ENCODE measurements around the gene CYTH4.

Gene CYTH4

DNA sequence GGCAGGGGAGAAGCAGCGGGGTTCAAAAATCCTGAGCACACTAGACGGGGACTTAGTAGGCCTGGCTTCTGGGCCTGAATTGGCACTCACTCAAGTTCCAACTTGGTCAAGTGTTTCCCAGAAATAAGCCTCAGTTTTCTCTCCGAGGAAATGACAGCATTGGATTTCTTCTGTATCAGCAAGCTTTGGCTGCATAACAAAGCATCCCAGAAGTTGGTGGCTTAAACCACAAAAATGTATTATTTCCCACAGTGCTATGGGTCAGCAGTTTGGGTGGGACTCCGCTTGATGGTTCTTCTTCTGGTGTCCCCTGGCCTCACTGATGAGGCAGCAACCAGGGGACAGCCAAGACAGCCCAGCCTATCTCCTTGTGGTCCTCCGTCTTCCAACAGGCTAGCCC lies 1.6 kb upstream of the CYTH4 start:
- H3K4me3 ChIP-seq (replicated peaks; ENCODE audit: low read depth, low read length): no peak overlapping the region
- TF ChIP-seq, protein P1, sequence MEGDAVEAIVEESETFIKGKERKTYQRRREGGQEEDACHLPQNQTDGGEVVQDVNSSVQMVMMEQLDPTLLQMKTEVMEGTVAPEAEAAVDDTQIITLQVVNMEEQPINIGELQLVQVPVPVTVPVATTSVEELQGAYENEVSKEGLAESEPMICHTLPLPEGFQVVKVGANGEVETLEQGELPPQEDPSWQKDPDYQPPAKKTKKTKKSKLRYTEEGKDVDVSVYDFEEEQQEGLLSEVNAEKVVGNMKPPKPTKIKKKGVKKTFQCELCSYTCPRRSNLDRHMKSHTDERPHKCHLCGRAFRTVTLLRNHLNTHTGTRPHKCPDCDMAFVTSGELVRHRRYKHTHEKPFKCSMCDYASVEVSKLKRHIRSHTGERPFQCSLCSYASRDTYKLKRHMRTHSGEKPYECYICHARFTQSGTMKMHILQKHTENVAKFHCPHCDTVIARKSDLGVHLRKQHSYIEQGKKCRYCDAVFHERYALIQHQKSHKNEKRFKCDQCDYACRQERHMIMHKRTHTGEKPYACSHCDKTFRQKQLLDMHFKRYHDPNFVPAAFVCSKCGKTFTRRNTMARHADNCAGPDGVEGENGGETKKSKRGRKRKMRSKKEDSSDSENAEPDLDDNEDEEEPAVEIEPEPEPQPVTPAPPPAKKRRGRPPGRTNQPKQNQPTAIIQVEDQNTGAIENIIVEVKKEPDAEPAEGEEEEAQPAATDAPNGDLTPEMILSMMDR (IDR thresholded peaks at IDR 0.05; ENCODE audit: low read length, missing control alignments): no peak
- no peak for DNase-seq (ENCODE audit: low read depth)

DNA sequence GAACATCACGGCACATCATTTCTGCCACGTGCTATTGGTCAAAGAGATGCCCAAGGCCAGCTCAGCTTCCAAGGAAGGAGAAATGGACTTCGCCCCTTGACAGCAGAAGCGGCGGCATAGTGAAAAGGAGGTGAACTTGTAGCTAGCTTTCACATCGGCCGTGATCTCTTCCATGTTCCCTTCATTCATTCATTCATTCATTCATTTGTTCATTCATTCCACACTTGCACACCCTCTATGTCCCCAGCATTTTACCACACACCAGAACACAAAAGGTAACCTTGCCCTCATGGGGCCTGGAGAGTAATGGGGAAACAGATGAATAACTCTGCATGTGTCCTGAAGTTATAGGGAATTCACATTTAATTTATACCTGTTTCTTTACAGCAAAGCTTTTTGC lies 1.1 kb upstream of the CYTH4 start:
- H3K4me3 ChIP-seq (replicated peaks; ENCODE audit: low read depth, low read length): no peak overlapping the region
- TF ChIP-seq, protein P1 (IDR thresholded peaks at IDR 0.05; ENCODE audit: low read length, missing control alignments): no peak

DNA sequence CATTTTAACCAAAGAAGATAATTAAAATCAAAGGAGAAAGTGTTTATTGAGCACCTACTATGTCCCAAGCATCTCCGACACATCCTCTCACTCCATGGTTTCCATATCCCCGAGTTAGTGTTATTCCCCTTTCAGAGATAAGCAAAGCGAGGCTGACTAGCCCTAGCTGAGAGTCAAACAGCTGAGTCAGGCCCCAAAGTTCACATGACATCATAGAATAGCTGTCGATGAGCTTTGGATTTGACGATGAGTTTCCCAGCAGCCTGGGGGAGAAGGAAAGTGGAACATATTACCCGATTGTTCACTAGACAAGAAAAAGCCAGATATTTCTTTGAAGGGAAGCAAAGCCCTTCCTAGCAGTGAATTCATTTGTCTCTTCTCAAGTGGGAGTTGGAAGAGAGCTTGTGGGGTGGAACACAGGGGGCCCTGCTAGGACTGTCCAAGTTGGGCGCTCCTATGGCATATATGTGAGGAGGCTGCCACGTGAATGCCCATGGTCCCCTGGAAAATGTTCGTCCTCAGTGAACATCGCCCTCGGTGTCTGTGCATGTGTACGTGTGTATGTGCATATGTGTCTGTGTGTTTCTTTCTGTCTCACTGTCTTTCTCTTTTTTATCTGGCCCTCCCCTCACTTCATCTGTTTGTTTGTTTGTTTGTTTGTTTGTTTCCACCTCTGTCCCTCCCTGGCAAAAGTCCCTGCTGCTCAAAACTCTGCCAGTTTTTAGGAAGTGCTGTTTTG lies 493 bp upstream of the CYTH4 start:
- H3K4me3 ChIP-seq (replicated peaks; ENCODE audit: low read depth, low read length): no peak overlapping the region
- TF ChIP-seq, protein P1 (IDR thresholded peaks at IDR 0.05; ENCODE audit: low read length, missing control alignments): no peak
- DNase-seq (ENCODE audit: low read depth): no peak

More for the DNA sequence above, 1.1 kb upstream of the CYTH4 start:
- DNase-seq (ENCODE audit: low read depth): no peak

DNA sequence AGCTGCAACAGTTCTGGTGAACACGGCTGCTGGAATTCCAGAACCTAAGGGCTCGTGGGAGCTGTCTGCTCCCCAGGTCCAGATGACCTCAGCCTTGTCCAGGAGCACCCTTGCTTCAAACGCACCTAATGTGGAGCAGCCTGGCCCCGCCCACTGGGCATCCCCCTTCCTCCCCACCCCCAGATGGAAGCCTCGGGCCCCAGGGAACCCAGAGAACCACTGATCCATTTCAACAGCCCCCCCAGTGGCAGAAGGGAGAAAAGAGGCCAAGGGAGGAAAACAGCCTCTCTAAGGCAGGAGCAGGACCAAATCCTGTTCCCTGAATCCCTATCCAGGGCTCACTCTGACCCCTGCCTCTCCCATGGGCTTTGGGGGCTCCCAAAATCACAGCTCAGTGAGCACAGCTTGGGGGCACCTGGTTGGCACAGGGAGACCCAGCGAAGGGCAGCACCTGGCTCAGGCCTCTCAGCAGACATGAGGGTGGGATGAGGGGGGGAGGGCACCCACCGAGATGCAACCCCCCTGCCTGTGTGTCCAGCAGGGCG lies 1.2 kb downstream of the CYTH4 start:
- TF ChIP-seq, protein P1 (IDR thresholded peaks at IDR 0.05; ENCODE audit: low read length, missing control alignments): peak; percentile 43
- H3K4me3 ChIP-seq (replicated peaks; ENCODE audit: low read depth, low read length): no peak overlapping the region
- no peak for DNase-seq (ENCODE audit: low read depth)

DNA sequence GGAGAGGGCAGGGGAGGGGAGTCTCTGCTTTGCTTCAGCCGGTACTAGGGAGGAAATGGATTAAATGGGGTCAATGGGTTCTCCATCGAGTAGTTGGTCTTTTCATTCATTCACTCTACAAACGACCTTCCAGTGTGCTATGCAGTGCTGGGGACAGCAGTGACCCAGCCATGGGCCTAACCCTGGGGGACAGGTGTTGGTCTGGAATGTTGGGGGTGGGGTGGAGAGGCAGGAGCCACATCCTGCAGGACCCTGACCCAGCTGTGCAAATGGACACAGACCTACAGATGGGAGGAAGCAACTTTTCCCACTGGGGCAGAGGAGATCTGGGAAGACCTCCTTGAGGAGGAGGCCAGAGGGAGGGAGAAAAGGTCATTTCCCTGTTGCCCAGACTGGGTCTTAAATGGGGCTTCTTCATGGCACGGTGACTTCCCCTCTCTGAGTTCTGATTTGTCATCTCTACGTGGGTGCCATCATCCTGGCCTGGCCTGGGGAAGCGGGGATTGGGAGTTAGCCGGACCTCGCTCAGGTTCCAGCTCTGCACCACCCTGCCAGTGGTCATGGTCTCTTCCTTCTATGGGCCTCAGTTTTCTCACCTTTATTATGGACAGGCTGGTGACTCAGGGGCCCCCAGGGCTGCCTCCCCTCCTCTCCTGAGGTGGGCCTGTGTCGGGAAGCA lies 2.0 kb downstream of the CYTH4 start:
- TF ChIP-seq, protein P1 (IDR thresholded peaks at IDR 0.05; ENCODE audit: low read length, missing control alignments): no peak
- DNase-seq (ENCODE audit: low read depth): no peak
- no peak overlapping the region for H3K4me3 ChIP-seq (replicated peaks; ENCODE audit: low read depth, low read length)

DNA sequence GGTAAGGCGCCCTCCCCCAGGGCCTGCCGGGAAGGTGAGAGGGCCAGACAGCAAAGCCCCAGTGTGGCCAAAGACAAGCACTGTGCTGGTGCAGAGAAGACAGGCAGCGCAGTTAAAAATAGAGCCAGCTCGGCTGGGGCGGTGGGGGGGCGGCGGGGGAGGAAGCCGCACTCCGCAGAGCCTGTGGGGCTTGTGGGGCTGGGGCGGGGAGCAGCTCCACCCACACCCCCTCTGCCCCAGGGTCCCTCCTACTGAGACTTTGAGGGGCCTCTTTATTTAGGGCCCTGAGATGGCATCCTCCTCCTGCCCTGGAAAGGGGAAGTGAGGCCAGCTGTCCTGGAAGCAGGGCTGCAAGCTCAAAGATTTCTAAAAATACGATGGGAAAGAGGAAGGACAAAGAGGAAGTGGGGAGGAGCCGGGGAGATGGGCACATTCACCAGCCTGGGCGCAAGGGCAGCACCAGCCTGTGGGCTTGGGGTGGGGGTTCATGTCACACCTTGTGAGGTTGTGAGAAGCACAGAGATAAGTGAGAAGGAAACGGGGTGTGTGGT lies 2.6 kb downstream of the CYTH4 start:
- no peak for DNase-seq (ENCODE audit: low read depth)
- TF ChIP-seq, protein P1 (IDR thresholded peaks at IDR 0.05; ENCODE audit: low read length, missing control alignments): no peak
- H3K4me3 ChIP-seq (replicated peaks; ENCODE audit: low read depth, low read length): no peak overlapping the region
